ENCODE results near the gene TMPRSS4.

DNA sequence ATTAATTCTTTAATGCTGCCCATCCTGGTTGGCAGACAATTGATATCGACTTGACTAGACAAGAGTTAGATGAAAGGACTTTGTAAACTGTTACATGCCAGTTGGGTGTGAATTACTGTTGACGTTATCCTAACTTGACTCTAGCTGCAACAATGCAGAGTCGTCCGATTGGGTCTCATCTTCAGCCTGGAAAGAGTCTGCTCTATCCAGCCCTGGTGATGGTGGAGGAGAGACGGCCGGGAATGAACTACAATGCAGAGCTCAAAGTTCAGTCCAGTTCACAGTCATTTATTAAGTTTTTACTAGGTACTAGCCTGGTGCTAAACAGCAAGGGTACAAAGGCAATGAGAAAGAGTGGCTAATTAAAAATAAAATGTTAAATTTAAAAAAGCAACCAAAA, 14.8 kb downstream of the TMPRSS4 start:
- TF ChIP-seq POLR2A (IDR thresholded peaks at IDR 0.05), result no peak
- TF ChIP-seq, protein P1, sequence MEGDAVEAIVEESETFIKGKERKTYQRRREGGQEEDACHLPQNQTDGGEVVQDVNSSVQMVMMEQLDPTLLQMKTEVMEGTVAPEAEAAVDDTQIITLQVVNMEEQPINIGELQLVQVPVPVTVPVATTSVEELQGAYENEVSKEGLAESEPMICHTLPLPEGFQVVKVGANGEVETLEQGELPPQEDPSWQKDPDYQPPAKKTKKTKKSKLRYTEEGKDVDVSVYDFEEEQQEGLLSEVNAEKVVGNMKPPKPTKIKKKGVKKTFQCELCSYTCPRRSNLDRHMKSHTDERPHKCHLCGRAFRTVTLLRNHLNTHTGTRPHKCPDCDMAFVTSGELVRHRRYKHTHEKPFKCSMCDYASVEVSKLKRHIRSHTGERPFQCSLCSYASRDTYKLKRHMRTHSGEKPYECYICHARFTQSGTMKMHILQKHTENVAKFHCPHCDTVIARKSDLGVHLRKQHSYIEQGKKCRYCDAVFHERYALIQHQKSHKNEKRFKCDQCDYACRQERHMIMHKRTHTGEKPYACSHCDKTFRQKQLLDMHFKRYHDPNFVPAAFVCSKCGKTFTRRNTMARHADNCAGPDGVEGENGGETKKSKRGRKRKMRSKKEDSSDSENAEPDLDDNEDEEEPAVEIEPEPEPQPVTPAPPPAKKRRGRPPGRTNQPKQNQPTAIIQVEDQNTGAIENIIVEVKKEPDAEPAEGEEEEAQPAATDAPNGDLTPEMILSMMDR (IDR thresholded peaks at IDR 0.05), result no peak

All from body of pancreas (tissue), 4 donors.